PC-3 (cell line): ENCODE measurements around the gene GREB1L. TPM values are rescaled to one million over a fixed set of nuclear protein-coding genes. Genes with fewer than 3 reads are reported as not detected.

Source experiments
- ATAC-seq: fragments of 200-7000 bp; cut with Tn5 transposase; 2 replicates; pipeline ENCODE4 v1.9.1; 2020; ENCODE audit warnings: mild to moderate bottlenecking, moderate library complexity
- BruUV-seq: library from RNA; stranded (reverse); fragments of 400-500 nt; replicated peaks from 2 replicates; lab custom pipeline; 2021; lab: Mats Ljungman, UMichigan
- CTCF ChIA-PET: fragments of 300-600 bp; sonication (Branson Sonifier 250); formaldehyde crosslinking; loops from one replicate; lab custom pipeline; 2022; ENCODE audit warnings: antibody characterized with exemption; lab: Charles Lee
- POLR2A ChIA-PET: fragments of 300-600 bp; sonication (Branson Sonifier 250); formaldehyde crosslinking; loops from one replicate; lab custom pipeline; 2022; ENCODE audit warnings: antibody characterized with exemption; ENCODE audit not compliant: unreplicated experiment; lab: Charles Lee
- DNase-seq: peaks from one replicate; pipeline ENCODE4 v3.0.0-alpha.2; 2015
- H2AFZ ChIP-seq: fragments of 300-600 bp; sonication (generic); 2 replicates; pipeline ENCODE4 v1.6.0; 2016; ENCODE audit warnings: antibody characterized with exemption, low read length
- H3F3A ChIP-seq: fragments of 300-600 bp; sonication (generic); one replicate; pipeline ENCODE4 v1.6.0; 2017; ENCODE audit warnings: antibody characterized with exemption, low read length, control low read depth, mild to moderate bottlenecking; ENCODE audit not compliant: unreplicated experiment
- H3K27ac ChIP-seq: fragments of 300-600 bp; sonication (generic); 2 replicates; pipeline ENCODE4 v1.5.1; 2016; ENCODE audit warnings: mild to moderate bottlenecking, low read length
- H3K27me3 ChIP-seq: fragments of 300-600 bp; sonication (generic); 2 replicates; pipeline ENCODE4 v1.6.1; 2016; ENCODE audit warnings: low read length, mixed read lengths
- H3K36me3 ChIP-seq: fragments of 300-600 bp; sonication (generic); 2 replicates; pipeline ENCODE4 v1.6.1; 2016; ENCODE audit warnings: low read depth, mixed run types, low read length, mixed read lengths
- H3K4me1 ChIP-seq: fragments of 300-600 bp; sonication (generic); 2 replicates; pipeline ENCODE4 v1.5.1; 2016; ENCODE audit warnings: low read length; ENCODE audit not compliant: insufficient read depth
- H3K4me2 ChIP-seq: fragments of 300-600 bp; sonication (generic); 2 replicates; pipeline ENCODE4 v1.6.0; 2016; ENCODE audit warnings: low read length
- H3K4me3 ChIP-seq: fragments of 300-600 bp; sonication (generic); 2 replicates; pipeline ENCODE4 v1.5.1; 2016; ENCODE audit warnings: mild to moderate bottlenecking, low read length, mixed read lengths
- H3K79me2 ChIP-seq: fragments of 300-600 bp; sonication (generic); 2 replicates; pipeline ENCODE4 v1.6.1; 2017; ENCODE audit warnings: low read length, mixed read lengths
- H3K9ac ChIP-seq: fragments of 300-600 bp; sonication (generic); 2 replicates; pipeline ENCODE4 v1.6.0; 2016; ENCODE audit warnings: mild to moderate bottlenecking, low read length
- H3K9me2 ChIP-seq: fragments of 300-600 bp; sonication (generic); replicated peaks from 2 replicates; pipeline ENCODE4 v1.6.1; 2016; ENCODE audit warnings: mixed run types, low read length, mixed read lengths
- H3K9me3 ChIP-seq: fragments of 300-600 bp; sonication (generic); 2 replicates; pipeline ENCODE4 v1.6.1; 2016; ENCODE audit warnings: low read length, mixed read lengths
- H4K20me1 ChIP-seq: fragments of 300-600 bp; sonication (generic); 2 replicates; pipeline ENCODE4 v1.6.1; 2016; ENCODE audit warnings: low read length, mixed read lengths
- EZH2 ChIP-seq: fragments of 300-600 bp; sonication (generic); IDR thresholded peaks from one replicate; pipeline ENCODE4 v1.6.1; 2017; ENCODE audit warnings: antibody characterized with exemption, mild to moderate bottlenecking, low read length; ENCODE audit not compliant: unreplicated experiment
- EZH2phosphoT487 ChIP-seq: fragments of 300-600 bp; sonication (generic); IDR thresholded peaks from 2 replicates; pipeline ENCODE4 v1.6.1; 2018; ENCODE audit warnings: mild to moderate bottlenecking, antibody characterized with exemption, low read length, borderline replicate concordance
- intact Hi-C: fragments of 100-400 bp; cut with micrococcal nuclease; formaldehyde crosslinking; loops from 2 replicates; pipeline ENCODE4 v1.9.0; 2023
- total RNA-seq: library from RNA; depleted of rRNA; stranded (reverse); fragments of >200 nt; gene quantifications from 2 replicates; pipeline ENCODE4 v1.2.3, GENCODE V29; 2014
- TF ChIP-seq, protein P1 (sequence below): fragments of 300-600 bp; sonication (generic); conservative IDR thresholded peaks from 2 replicates; pipeline ENCODE4 v1.5.1; 2017; ENCODE audit warnings: antibody characterized with exemption, low read depth, mild to moderate bottlenecking, low read length

Gene GREB1L
- total RNA-seq, 1 experiment from 2014 or later: 10.3 TPM

DNA sequence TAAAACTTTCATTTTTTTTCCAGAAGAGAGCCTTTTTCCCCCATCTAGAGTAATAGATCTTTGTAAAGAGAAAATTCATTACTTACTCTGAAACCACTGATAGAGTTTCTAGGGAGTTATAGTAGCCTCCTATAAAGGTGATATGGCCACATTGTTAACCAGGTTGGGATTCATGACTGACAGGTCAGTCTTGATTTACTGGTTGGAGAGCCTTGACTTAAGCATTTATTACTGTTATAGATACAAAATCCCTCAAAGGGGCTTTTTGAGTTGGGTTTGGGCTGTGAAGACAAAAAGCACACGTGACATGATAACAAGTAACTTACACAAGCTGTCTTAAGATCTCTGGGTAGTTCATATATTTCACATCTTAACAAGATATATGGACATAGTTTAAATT is 141.0 kb downstream of the GREB1L start:
- no peak for ATAC-seq
- no peak overlapping the region for H2AFZ ChIP-seq
- H3K9me3 ChIP-seq: no peaks in the 10 kb centered on the region
- TF ChIP-seq, protein P1, sequence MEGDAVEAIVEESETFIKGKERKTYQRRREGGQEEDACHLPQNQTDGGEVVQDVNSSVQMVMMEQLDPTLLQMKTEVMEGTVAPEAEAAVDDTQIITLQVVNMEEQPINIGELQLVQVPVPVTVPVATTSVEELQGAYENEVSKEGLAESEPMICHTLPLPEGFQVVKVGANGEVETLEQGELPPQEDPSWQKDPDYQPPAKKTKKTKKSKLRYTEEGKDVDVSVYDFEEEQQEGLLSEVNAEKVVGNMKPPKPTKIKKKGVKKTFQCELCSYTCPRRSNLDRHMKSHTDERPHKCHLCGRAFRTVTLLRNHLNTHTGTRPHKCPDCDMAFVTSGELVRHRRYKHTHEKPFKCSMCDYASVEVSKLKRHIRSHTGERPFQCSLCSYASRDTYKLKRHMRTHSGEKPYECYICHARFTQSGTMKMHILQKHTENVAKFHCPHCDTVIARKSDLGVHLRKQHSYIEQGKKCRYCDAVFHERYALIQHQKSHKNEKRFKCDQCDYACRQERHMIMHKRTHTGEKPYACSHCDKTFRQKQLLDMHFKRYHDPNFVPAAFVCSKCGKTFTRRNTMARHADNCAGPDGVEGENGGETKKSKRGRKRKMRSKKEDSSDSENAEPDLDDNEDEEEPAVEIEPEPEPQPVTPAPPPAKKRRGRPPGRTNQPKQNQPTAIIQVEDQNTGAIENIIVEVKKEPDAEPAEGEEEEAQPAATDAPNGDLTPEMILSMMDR: no peak
- no peak for TF ChIP-seq EZH2
- no peak for TF ChIP-seq EZH2phosphoT487
- peaks cover 2% of the 10 kb centered on the region; the same call in 1 of the 2 replicates for H3K36me3 ChIP-seq
- POLR2A ChIA-PET: no interaction called here
- H3K4me1 ChIP-seq: no peaks in the 10 kb centered on the region
- no peaks in the 10 kb centered on the region for H3K9me2 ChIP-seq
- no peaks in the 10 kb centered on the region for H3F3A ChIP-seq
- H3K4me2 ChIP-seq: no peak overlapping the region
- intact Hi-C loops: no loop called here
- H3K4me3 ChIP-seq: no peak overlapping the region
- CTCF ChIA-PET: no interaction called here
- no peak overlapping the region for H3K27ac ChIP-seq
- BruUV-seq: no TSS peak
- H4K20me1 ChIP-seq: no peaks in the 10 kb centered on the region
- DNase-seq: no peak
- no peaks in the 10 kb centered on the region for H3K27me3 ChIP-seq
- H3K9ac ChIP-seq: no peak overlapping the region
- H3K79me2 ChIP-seq: no peaks in the 10 kb centered on the region

DNA sequence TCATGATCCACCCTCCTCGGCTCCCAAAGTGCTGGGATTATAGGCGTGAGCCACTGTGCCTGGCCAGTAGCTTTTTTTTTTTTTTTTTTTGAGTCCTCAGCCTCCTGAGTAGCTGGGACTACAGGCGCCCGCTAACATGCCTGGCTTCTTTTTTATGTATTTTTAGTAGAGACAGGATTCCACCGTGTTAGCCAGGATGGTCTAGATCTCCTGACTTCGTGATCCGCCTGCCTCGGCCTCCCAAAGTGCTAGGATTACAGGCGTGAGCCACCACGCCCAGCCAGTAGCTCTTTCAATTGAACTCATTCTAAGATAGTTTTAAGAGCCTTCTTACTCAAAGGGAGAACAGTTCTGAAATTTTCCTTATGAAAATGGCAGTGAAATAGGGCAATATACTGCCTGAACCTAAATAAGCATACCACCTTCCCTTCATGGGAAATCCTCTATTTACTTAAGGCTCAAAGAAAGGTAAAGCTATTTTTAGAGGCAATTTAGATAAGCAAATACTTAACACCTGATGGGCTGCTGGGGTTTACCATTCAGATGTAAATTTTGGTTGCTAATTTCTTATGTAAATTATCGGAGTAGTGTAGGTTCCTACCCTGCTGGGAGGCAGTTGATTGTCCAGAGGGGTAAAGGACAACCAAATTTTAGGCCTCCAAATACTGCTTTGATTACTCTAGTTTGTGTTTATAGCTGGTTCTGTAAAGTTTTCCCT is 144.7 kb downstream of the GREB1L start:
- DNase-seq: no peak
- no peaks in the 10 kb centered on the region for H3K79me2 ChIP-seq
- POLR2A ChIA-PET: no interaction called here
- TF ChIP-seq EZH2 (no peak), EZH2phosphoT487 (no peak)
- TF ChIP-seq, protein P1: no peak
- H2AFZ ChIP-seq: no peak overlapping the region
- no peak for ATAC-seq
- no peaks in the 10 kb centered on the region for H3K9me2 ChIP-seq
- no peaks in the 10 kb centered on the region for H4K20me1 ChIP-seq
- H3K4me3 ChIP-seq: no peak overlapping the region
- peaks cover 3% of the 10 kb centered on the region for H3F3A ChIP-seq
- no peak overlapping the region for H3K4me2 ChIP-seq
- H3K4me1 ChIP-seq: peaks cover 22% of the 10 kb centered on the region
- intact Hi-C loops: no loop called here
- CTCF ChIA-PET: no interaction called here
- H3K27ac ChIP-seq: no peak overlapping the region
- no peaks in the 10 kb centered on the region for H3K9me3 ChIP-seq
- BruUV-seq: no TSS peak
- no peak overlapping the region for H3K9ac ChIP-seq
- no peaks in the 10 kb centered on the region for H3K27me3 ChIP-seq
- peaks cover 2% of the 10 kb centered on the region; the same call in 1 of the 2 replicates for H3K36me3 ChIP-seq

DNA sequence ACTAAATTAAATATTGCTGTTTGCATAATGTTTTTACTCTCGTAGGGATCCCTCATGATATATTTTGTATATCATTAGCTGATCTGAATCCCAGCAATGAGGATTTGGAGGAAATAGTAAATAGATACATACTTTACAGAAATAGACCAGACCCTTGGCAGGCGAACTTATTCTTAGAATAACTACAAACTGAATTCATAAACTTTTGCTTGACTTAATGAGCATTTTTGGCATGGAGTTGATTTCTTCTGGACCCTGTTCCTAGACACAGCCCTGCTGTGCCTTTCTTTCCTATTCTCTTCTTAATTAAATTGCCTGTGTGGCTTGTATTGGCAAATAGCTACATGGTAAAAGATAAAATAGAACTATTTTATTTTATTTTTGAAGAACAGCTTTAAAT is 145.9 kb downstream of the GREB1L start:
- peaks cover 29% of the 10 kb centered on the region for H3K4me1 ChIP-seq
- no peak overlapping the region for H2AFZ ChIP-seq
- no peak overlapping the region for H3K9ac ChIP-seq
- no peaks in the 10 kb centered on the region for H3K9me3 ChIP-seq
- H3K36me3 ChIP-seq: peaks cover 2% of the 10 kb centered on the region; the same call in 1 of the 2 replicates
- no peaks in the 10 kb centered on the region for H3K79me2 ChIP-seq
- no peak for ATAC-seq
- TF ChIP-seq, protein P1: no peak
- TF ChIP-seq EZH2 (no peak), EZH2phosphoT487 (no peak)
- no peak overlapping the region for H3K4me2 ChIP-seq
- no peak overlapping the region for H3K4me3 ChIP-seq
- H3F3A ChIP-seq: peaks cover 3% of the 10 kb centered on the region
- H3K27ac ChIP-seq: no peak overlapping the region
- ChIA-PET POLR2A (interaction anchor here (0.5 kb wide), 1 partner anchor 26 kb away, joined by 8 read pairs; no protein-coding TSS in a partner anchor), CTCF (interaction anchor here (0.6 kb wide), 1 partner anchor 221 kb away, joined by 3 read pairs; no protein-coding TSS in a partner anchor)
- no TSS peak for BruUV-seq
- DNase-seq: no peak
- H3K9me2 ChIP-seq: 0 out of 2 replicates have a peak, but pooled peaks cover 4% of the 10 kb centered on the region
- no peaks in the 10 kb centered on the region for H4K20me1 ChIP-seq
- no peaks in the 10 kb centered on the region for H3K27me3 ChIP-seq
- intact Hi-C loops: no loop called here
